NCI-H526 (cell line): ENCODE data around the gene WNT9A.

Source experiments
- DNase-seq, 2 experiments: peaks; one replicate each; lab custom pipeline; 2025; lab: John Stamatoyannopoulos, UW

The WNT9A gene

DNA sequence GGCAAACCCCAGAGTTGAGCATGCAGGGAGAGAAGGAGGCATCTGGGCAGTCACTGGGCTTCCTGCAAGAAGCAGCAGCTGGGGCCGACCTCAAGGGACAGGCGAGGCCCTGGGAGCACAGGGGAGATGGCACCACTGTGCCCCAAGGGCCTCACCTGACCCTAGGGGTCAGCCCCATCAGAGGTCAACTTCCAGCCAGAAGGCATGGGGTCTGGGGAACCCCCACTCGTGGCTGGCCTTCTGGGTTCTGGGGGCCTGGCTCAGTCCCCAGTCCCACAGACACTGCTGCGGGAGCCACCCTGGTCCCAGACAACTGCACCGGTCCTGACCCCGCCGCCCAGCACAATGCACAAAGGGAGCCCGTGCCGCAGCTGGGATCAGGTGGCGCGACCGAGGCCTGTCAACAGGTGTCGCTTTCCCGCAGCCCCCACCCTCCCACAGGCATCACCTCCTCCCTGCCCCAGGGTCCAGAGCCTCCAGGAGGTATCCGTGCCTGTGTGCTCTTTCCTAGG is 6.2 kb downstream of the WNT9A start:
- DNase-seq: peak in 1 of 2 experiments; percentile 12

DNA sequence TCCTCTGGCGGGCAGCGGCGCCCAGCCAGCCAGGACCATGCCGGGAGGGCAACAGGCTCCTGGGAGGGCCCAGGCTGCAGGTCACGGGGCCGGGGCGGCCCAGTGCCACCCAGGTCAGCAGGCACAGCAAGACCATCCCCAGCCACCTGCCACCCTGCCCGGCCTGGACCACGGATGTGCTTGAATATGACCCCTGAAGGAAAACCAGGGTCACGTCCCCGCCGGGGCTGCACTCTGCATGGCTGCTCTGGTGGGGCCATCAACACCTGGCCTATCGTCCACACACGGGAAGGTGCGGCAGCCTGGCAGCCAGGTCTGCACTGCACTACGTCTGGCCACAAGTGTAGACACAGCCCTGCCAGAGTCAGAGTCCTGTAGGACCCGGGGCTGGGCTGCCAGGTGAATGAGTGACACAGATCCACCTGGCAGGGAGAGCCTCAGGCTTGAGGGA is 6.9 kb downstream of the WNT9A start:
- no peak for DNase-seq

DNA sequence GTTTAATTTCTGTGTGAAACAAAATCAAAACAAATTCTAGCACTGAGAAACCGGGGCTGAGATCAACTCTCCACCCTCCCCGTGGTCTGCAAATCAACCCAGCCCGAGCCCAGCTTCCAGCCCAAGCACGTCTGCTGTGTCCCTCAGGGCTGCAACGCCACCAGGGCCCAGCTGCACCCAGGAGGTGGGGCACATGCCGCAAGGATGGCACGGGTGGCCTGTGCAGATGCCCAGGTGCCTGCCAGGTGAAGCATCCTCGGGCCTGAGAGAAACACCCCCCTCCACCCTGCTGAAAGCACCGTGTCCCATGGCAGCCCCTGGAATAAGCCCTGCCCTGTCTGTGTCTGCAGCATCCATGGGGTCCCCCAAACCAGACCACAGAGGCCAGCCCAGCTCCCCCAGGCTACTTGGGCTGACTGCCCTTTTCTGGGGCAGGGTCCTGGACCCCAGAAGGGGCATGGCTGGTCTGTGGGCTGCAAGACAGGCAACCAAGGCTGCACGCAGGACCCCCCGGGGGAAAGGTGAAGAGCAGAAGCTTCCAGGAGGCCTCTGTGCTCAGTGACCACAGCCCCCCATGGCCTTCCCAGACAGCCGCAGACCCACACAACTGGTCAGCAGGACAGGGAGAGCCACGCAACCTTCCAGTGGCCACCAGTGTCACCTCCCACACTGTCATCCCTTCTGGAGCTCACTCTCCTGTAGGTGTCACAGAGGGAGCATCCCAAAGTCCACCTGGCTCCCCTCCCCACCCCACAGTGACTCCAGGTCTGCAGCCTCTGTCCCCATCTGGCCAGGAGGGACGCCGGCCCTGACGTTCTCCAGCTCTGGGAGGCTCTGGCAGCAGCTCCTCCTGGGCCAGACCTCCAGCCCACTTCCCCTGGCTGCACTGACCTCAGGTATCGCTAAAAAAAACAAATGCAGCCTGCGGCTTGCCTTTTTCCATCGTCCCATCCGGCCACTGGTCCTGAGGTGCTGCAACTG is 7.7 kb downstream of the WNT9A start:
- no peak for DNase-seq

DNA sequence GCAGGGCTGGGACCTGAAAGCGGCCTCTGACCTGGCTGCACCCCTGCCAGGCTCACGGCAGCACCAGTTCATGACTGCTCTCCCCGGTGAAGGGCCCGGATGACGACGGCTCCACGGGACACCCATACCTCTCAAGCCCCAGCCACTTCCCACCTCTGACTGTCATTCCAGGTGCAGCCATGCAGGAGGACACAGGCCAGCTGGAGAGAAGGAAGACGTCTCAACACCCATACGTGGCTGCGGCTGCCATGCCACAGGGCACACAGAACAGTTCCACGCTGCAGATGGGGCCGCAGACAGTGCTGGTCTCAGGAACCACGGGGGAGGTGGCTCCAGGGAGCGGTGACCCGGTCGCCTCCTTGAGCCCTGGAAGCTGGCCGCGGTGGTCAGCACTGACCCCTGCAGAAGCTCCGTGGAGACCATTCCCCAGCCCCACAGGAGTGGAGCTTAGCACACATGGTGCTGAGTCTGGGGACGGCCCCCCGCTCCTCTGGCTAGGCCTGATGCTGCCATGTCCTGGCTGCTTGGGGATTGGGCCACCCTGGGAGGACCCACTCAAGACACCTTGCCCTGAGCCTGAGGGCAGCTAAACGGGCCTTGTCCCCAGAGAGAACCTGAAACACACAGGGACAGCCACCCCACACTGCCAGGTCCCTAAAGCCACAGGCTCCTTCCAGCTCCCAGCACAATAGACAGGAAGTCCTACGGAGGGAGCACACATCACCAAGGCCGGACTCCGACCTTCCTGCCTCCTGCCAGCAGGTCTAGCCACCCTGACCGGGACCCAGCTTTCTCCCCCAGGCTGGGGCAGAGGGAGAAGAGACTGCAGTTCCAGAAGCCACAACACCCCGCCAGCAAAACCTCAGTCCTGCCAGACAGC is 8.6 kb downstream of the WNT9A start:
- no peak for DNase-seq

DNA sequence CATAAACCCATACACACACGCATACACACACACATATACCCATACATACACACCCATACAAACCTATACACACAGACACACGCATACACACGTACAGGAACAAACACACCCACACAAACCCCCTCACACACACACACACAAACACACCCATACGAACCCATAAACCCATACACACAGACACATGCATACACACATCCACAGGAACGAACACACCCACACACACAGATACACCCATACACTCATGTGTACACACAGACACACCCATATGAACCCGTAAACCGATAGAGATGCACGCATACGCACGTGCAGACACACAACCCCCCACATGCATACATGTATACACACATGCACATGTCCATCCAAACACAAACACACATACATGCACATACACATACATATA is 9.5 kb downstream of the WNT9A start:
- DNase-seq: no peak

DNA sequence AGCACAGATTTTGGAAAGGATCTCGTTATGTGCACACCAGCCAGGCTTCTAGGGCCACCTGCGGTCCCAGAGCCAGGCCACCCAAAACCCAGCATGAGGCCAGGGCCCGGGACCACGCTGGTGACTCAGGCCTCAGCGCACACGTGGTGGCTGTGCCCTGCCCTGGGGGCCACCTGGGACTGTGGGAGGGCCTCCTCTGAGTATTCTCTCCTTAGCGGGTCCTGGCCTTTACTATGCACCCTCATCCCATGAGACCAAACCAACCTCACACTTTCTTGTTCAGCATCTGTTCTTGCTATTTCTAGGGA is 9.9 kb downstream of the WNT9A start:
- DNase-seq: no peak

DNA sequence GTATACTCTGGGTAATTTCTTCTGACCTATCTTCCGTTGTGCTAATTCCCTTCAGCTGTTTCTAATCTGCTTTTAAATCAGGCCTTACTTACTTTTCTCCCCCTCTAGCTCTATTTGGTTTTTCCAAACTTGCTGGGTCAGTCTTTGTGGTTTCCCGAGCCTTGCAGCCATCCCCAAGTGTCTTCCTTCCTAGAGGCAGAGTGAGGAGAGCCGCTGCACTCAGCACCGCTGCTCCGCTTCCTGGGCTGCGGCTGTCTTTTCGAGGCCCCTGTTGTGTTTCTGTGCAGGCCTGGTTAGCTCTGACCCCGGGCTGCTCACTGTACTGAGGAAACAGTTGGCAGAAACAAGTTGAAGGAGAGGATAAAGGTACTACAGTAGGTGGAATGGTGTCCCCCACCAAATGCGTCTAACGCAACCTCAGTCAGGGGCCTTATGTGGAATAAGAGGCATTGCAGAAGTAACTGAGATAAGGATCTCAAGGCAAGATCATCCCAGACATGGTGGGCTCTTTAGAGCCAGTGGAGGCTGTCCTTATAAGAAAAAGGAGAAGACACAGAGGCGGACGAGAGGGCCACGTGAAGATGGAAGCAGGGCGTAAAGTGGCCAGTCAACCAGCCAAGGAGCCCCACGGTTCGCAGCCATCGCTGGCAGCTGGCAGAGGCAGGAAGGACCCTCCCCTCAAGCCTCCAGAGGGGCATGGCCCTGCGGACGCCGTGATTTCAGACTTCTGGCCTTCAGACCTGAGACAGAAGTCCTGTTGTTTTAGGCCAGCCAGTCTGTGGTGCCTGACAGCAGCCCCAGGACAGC is 10.5 kb downstream of the WNT9A start:
- DNase-seq: no peak

DNA sequence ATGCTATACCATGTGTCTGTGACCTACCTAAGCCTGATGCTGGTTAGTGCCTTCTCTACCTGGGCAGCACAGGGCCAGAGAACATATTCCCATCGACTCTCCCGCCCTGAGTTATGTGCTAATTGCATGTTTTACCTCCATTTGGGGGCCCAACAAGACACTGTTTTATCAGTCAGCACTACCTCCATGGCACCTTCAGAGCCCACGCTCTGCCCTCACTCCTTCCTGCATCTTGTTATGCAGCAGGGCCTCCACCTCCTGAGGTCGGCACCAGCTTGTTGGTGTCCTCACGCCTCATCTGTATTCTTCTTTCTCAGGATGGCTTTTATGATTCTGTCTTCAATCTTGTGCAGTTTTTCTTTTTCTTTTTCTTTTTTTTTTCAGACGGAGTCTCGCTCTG is 11.9 kb downstream of the WNT9A start:
- DNase-seq: no peak

DNA sequence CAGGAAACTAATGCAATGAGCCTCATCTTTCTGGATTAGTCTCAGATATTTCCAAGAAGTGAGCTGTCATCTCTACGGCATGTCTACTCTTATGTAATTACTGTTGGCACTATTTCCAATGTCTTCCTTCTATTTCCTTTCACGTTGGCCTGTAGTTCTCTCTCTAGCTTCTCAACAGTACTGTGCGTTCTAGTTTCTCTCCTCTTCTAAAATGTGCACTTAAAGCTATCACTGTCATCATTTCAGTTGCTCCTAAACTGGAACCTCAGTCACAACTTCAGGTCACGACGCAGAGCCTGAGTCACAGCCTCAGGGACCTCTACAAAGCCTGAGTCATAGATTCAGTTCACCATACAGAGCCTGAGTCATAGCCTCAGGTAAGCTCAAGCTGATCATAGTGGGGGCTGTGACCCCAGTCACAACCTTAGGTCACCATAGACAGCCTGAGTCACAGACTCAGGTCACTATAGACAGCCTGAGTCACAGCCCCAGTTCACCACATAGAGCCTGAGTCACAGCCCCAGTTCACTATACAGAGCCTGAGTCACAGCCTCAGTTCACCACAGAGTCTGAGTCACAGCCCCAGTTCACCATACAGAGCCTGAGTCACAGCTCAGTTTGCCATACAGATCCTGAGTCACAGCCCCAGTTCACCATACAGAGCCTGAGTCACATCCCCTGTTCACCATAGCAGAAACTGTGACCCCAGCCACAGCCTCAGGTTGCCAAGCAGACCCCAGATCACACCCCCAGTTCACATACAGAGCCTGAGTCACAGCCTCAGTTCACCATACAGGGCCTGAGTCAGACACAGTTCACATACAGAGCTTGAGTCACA is 13.0 kb downstream of the WNT9A start:
- no peak for DNase-seq

DNA sequence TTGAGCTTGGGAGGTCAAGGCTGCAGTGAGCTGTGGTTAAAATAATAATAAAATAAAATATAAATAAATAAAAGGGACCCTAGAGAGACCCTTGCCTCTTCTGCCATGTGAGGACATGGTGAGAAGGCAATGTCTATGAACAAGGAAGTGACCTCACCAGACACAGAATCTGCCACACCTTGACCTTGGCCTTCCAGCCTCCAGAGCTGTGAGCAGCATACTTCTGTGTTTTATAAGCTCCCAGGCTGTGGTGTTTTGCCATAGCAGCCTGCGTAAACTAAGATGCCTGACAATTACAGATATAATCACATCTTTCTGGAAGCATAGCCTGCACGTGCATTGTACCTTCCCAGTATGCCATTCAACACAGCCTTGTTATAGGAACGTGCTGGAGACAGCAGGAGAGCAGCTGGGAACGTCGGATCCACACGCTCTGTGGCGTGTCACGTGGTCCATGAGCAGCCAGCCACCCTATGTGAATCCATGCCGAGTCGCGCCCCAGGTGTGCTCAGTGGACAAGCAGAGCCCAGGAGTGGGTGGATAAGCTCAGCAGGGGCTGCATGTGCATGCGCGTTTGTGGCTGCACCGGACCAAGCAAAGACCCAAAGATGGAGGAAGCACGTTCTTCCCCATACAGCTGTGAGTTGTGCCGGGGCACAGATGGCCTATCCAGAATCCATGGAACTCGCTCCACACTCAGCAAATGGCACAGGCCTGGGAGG is 17.8 kb downstream of the WNT9A start:
- no peak for DNase-seq

DNA sequence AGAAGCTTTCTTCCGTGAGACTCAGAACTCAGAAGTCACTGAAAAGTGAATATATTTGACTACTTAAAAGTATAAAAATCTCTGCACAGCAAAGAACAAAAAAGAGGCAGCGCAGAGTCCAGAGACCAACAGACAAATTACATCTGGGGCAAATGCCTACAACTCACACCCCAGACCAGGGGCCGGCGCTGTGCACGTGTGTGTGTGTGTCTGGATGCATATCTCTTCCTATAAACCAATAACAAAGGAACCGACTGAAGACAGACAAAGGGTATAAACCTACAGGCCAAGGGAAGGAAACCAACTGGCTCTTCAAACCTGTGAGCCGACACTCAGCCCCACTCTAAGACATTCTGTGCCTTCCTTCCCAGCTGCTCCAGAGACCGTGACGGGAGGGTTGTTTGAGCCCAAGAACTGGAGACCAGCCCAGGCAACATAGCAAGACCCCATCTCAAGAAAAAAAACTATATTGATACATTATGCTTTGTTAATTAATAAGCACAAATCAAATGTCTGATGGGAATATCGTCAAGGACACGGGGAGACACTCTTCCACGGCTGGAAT is 18.8 kb downstream of the WNT9A start:
- DNase-seq: no peak

DNA sequence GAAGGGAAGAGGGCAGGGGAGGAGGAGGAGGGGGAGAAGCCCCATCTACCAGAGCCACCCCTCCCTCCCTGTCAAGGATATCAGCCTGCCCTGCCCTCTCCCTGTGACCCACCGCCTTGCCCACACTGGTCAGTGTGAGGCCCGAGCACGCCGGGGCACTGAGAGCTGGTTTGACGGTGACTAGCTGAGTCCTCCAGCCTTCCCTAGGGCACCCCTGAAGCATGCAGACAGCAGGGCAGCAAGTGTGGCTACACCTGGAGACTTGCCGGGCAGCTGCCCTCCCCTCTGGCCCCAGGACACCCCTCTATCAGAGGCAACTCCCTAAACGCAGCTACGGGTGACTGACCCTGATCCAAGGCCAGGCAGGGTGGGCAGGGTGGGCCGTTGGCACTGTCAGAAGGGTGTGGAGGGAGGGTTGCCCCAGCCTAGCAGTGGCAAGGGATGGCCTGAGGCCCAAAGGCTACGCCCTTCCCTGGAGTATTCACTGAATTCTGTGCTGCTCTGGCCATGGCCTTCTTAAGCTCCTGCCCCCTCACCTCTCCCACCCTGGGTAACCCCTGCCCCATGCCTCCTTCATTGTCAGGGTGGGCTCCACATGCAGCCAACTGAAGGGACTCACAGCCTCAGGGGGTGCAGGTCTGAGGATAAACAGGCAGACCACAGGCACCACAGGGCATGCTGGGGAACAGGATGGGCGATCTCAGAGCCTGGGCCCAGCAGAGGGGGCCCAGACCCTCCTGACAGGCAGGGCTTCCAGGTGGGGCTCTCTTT is 19.6 kb downstream of the WNT9A start:
- DNase-seq: no peak

DNA sequence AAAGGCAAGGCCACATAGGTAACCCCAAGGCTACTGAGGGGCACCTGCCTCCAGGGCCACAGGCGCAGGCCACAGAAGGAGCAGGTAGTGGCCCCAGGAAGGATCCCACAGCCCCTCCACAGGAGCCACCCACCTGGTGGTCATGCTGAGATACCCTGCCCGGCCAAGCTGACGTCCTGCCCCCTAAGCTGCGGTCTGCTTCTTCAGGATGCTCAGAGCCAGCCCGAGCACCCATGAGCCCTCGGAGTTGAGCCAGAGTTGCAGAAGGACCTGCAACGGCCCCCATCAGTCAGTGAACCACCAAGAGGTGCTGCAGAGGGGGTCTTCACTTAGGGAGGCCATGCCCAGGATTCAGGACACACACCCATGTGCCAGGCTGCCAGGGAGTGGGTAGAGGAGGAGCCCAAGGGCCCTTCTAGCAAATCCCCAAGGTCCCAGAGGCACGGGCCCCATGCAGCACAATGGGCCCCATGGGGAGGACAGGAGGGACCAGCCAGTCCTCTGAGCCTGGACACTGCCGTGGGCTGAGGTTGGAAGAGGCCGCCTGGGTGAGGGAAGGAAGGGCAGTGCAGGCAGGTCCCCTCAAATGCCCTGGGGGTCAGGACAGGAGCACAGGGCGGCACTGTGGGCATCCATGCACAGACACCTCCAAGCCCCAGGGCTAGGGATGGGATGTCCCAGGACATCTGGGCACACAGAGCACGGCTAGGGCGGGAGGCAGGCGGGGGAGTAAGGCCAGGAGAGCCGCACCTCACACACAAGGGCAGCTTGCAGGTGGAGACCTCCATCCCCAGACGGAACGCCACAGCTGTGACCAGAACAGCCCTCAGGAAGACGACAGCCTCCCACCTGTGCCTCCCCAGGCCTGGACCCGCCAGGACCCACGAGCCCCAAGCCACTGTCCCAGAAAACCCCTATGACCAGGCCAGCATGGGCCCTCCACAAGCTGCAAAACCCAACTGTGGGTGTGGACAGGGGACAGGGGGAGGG is 20.5 kb downstream of the WNT9A start:
- DNase-seq: no peak

DNA sequence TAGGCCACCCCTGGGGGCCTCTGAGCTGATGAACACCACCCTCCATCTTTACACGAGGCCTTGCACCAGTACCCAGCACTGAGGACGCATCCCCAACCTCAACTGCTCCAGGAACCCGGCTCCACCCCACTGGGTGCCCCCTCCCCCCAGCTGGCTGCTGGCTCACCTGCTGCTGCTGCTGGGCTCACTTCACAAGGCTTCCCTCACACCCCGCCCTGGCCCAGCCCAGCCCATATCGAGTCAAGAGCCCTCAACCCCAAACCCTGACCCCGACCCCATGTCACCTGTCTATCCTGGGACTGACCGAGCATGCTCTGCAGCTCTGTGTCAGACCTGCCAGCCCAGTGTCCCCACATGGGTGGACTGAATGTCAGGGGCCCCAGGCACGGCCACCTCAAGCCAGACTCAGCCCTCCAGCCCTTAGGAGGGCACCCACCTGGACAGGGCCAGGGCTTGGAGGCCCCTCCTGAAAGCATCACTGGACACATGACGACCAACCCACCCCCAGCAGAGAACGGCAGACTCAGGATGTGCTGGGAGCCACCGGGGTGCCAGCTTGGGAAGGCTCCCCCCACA is 21.4 kb downstream of the WNT9A start:
- no peak for DNase-seq

DNA sequence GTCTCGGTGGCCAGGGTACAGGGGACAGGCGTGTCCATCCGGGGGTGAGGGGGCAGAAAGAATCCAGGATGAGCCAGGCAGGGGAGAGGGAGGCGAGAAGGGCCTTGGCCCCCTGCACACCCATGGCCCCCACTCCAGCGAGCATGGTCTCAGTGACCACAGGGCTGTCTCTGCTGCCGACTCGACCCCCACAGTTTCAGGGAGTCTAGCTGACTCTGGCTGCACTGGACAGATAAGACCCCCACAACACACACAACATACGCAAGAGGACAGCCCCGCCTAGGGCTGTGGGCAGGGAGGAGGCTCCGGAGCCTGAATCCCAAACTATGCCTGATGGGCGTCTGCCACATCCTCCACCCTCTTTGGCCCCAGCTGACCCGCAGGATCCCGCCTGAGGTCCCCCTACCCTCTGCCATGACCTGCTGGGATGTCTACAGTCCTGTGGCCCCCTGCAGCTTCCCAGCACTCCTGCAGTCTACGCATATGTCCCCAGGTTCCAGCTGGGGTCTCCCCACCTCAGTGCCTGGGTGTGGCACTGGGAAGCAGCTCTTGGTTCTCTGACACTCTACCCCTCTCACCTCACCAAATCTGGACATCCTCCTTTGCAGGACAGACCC is 22.0 kb downstream of the WNT9A start:
- DNase-seq: no peak

DNA sequence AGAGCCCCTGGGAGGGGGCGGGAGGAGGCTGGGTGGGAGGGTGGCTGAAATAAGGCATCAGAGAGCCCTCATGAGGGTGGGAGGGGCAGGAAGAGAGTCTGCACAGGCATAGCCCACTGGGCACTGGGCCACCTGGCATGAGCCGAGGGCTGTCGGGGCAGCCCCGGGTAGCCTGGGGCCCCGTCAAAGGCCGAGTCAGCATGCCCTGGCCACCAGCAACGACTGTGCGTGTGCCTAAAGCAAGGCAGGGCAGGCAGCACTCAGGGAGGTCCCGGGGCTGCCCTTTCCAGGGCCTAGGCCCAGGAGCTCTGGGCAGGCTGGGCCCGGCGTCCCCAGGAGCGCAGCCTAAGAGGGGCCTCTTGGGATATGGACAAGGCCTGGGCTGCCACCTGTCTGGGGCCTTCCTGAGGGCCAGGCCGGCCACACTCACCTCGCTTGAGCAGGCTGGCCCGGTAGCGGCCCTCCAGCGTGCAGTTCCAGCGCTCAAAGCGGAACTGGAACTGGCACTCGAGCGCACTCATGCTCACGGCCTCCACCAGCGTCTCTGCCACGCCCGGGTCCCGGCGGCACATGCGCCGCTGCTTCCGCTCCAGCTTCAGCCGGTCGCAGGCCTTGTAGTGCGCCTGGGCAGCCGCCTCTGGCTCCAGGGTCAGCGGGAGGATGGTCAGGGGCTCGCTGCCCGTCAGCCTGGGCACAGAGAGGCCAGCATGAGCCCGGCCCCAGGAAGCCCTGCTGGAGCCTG is 22.7 kb downstream of the WNT9A start:
- no peak for DNase-seq
